Prostate gland (tissue), 2 donors: ENCODE results near the gene IL13.

ENCODE experiments used
- POLR2A ChIP-seq: fragments of 450-650 bp; IDR thresholded peaks from one replicate; pipeline ENCODE4 v1.6.1; 2016; ENCODE audit warnings: antibody characterized with exemption, mild to moderate bottlenecking
- POLR2AphosphoS5 ChIP-seq: sonication (generic); formaldehyde crosslinking; IDR thresholded peaks from one replicate; pipeline ENCODE4 v1.6.1; 2017; ENCODE audit warnings: antibody characterized with exemption
- TF ChIP-seq, protein P1 (sequence below), 4 experiments: fragments of 200-600 bp in 2 of 4; fragments of 450-650 bp in 2 of 4; sonication (generic) in 2 of 4; IDR thresholded peaks; 1 replicate in 3 of 4; 2 replicates in 1 of 4; pipeline ENCODE4 v1.5.1; 2016 to 2019; ENCODE audit warnings: antibody characterized with exemption in 4 of 4, mild to moderate bottlenecking in 2 of 4, moderate library complexity in 2 of 4

DNA sequence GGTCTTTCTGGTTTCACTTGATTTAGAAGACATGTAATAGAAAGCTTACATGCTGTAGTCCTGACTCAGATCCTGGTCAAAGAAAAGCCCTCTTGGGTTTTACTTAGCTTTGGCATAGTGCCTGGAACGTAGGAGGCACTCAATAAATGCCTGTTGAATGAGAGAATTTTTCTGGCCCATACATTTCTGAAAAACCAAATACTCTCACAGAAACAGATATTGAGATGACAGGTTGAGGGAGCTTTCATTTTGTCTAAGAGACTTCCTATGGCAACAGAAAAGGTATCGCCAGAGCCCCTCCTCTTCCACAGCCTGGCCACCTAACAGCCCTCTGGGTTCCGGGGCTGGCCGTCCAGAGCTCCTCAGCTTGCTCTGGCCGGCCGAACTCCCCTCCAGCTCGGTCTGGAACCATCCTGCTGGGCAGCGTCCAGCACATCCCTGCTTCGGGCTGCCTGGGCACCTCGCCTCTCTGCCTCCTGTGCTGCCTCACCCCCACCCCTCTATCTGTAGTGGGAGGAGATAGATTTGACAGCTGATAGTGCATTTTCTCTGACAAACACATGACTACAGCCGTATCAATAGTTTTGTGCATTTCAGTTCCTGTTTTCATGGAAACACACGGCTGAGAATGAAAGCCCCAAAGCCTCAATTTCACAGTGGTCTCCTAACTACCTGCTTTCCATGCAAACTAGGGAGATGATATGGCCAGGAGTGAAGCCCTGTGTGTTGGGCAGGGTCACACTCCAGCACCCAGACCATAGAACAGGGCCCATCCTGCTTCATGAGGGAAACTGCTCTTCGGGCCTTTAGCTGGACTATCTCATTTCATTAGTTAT lies 16.9 kb downstream of the IL13 start:
- TF ChIP-seq POLR2A (no peak), POLR2AphosphoS5 (no peak)
- TF ChIP-seq, protein P1, sequence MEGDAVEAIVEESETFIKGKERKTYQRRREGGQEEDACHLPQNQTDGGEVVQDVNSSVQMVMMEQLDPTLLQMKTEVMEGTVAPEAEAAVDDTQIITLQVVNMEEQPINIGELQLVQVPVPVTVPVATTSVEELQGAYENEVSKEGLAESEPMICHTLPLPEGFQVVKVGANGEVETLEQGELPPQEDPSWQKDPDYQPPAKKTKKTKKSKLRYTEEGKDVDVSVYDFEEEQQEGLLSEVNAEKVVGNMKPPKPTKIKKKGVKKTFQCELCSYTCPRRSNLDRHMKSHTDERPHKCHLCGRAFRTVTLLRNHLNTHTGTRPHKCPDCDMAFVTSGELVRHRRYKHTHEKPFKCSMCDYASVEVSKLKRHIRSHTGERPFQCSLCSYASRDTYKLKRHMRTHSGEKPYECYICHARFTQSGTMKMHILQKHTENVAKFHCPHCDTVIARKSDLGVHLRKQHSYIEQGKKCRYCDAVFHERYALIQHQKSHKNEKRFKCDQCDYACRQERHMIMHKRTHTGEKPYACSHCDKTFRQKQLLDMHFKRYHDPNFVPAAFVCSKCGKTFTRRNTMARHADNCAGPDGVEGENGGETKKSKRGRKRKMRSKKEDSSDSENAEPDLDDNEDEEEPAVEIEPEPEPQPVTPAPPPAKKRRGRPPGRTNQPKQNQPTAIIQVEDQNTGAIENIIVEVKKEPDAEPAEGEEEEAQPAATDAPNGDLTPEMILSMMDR (IDR thresholded peaks at IDR 0.05) = no peak
